Gastroesophageal sphincter (tissue), 3 donors: Measurements from ENCODE around the gene EPC2.

Experiments used
- POLR2AphosphoS5 ChIP-seq: sonication (generic); formaldehyde crosslinking; IDR thresholded peaks from one replicate; pipeline ENCODE4 v1.6.1; 2017; ENCODE audit warnings: antibody characterized with exemption
- TF ChIP-seq, protein P1 (sequence below), 4 experiments: fragments of 200-600 bp in 2 of 4; fragments of 450-650 bp in 2 of 4; sonication (generic) in 1 of 4; IDR thresholded peaks; one replicate each; pipeline ENCODE4 v1.5.1; 2017 to 2019; ENCODE audit warnings: antibody characterized with exemption in 4 of 4, mild to moderate bottlenecking in 2 of 4, moderate library complexity in 2 of 4

DNA sequence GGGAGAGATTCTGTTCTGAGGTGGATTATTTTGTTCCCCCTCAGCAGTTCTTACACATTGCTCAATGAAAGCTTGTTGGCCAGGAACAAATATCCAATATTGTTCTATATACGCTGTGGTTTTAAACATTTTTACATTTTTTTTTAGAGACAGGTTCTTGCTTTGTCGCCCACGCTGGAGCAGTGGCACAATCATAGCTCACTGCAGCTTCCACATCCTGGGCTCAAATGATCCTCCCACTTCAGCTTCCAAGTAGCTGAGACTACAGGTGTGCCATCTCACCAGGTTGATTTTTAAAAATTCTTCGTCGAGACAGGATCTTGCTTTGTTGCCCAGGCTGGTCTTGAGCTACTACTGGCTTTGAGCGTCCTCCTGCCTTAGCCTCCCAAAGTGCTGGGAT is 171.6 kb downstream of the EPC2 start:
- TF ChIP-seq, protein P1, sequence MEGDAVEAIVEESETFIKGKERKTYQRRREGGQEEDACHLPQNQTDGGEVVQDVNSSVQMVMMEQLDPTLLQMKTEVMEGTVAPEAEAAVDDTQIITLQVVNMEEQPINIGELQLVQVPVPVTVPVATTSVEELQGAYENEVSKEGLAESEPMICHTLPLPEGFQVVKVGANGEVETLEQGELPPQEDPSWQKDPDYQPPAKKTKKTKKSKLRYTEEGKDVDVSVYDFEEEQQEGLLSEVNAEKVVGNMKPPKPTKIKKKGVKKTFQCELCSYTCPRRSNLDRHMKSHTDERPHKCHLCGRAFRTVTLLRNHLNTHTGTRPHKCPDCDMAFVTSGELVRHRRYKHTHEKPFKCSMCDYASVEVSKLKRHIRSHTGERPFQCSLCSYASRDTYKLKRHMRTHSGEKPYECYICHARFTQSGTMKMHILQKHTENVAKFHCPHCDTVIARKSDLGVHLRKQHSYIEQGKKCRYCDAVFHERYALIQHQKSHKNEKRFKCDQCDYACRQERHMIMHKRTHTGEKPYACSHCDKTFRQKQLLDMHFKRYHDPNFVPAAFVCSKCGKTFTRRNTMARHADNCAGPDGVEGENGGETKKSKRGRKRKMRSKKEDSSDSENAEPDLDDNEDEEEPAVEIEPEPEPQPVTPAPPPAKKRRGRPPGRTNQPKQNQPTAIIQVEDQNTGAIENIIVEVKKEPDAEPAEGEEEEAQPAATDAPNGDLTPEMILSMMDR (IDR thresholded peaks at IDR 0.05): no peak
- no peak for TF ChIP-seq POLR2AphosphoS5
